ENCODE measurements around the gene TANGO6.
A peak's percentile ranks its signal among the peaks of the same experiment; 100 is the strongest.
"Not testable (repeated sequence)": the region's sequence is repeated elsewhere in the genome, so short reads cannot be mapped to it uniquely, and the experiment has no call there.

Gene TANGO6

DNA sequence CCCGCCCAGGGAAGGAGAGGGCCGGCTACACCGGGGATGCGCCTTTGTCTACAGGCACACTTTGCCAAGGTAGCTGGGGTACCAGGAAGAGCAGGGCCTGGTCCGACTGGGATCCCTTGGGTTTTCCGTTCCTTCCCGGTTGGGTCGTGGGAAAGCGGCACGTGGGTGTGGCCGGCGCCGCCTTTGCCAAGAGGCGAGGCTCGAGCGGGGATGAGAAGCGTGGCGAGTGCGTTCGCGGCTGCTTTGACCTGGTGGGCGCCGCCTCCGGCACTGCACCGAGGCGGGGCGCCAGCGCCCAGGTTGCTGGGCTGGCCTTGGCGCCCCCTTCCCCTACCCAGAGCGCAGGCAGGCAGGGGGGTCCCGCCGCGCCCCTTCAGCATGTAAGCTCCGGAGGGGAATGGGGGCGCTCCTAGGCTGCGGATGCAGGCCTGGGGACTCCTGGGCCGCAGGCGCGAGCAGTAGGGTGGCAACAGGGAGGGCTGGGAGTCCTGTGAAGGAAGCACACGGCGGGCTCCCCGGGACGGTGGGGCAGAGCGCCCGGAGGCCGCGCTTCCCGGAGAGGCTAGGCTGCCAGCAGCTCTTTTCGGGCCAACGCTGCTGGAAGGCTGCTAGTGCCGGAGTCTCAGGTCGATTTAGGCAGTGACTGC is 264.1 kb downstream of the TANGO6 start:
- DNase-seq, result peak; percentile 56

- DNase-seq, result peak; percentile 33
Measured at GRCh38 chr16:69108064-69108904, 265.0 kb downstream of the TANGO6 start.

- no peak for DNase-seq
Measured at GRCh38 chr16:69108905-69109252, 265.5 kb downstream of the TANGO6 start.

- no peak for DNase-seq
Measured at GRCh38 chr16:69109486-69110270, 266.3 kb downstream of the TANGO6 start.

DNA sequence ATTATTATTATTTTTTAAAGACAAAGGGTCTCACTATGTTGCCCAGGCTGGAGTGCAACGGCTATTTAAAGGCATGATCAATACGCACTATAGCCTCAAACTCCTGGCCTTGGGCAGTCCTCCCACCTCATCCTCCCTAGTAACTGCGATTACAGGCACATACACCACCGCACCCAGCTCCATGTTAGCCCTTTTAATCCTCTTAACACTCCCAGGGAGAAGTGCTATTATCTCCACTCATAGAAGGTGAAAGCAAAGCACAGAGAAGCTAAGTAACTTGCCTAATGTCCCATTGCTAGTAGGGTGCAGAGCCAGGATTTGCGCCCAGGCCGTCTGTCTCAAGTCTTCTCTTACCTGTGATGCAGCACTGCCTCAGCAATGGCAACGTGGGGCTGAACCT is 267.1 kb downstream of the TANGO6 start:
- no peak for DNase-seq

- no peak for DNase-seq
Measured at GRCh38 chr16:69111216-69111875, 268.0 kb downstream of the TANGO6 start.

DNA sequence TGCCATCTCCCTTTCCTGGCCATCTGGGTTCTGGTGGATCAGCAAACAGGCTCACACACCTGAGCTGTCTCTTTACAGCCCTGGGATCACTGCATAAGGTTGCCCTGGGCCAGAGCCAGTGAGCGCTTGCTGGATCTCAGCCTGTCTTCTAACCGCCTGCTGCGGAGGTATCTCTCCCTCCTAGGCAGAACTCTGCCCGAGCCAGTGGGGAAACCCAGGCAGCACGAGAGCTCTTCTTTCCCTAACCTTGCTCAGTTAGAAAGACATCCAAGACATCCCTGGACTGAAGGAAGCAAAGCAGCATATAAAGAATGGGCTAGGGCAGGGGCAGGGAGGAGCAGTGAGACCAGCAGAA is 268.5 kb downstream of the TANGO6 start:
- DNase-seq, result no peak

- DNase-seq, result peak; percentile 62
Measured at GRCh38 chr16:69112285-69113129, 269.2 kb downstream of the TANGO6 start.

- DNase-seq, result no peak
Measured at GRCh38 chr16:69113216-69113615, 269.9 kb downstream of the TANGO6 start.

GRCh38 chr16:69114346-69114975 is 271.1 kb downstream of the TANGO6 start:
- DNase-seq, result no peak

GRCh38 chr16:69114976-69115355 is 271.6 kb downstream of the TANGO6 start:
- no peak for DNase-seq

- DNase-seq, result no peak
Measured at GRCh38 chr16:69115361-69115760, 272.0 kb downstream of the TANGO6 start.

- DNase-seq, result no peak
Measured at GRCh38 chr16:69115837-69116236, 272.5 kb downstream of the TANGO6 start.

DNA sequence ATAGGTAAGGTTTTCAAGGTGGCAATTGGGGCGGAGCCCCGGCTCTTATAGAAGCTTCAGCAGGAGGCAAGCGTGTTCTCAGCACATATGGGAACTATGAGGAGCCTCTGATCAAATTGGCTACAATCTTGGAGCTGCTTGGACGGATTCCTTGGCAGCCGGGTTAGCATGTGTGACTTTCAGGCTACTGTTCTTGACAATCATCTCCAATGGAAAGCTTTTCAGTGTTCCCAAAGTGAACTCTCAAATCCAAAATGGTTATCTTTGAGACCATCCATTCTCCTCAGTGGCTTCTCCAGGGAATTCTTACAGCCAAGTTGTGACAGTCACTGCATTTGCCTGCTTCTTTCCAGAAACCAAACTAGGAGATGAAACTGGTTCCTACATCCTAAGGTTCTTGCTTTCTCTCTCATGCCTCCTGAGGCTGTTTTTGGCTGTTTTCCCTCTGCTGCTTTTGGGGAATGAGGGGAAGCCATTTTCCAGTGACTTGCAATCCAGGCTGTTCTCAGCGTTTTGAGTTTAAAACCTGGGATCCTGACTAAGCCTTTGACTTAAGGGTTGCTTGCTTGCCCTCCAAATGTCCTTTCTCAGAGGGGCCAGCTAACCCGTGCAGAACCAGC is 273.0 kb downstream of the TANGO6 start:
- DNase-seq, result no peak

- no peak for DNase-seq
Measured at GRCh38 chr16:69116906-69117305, 273.6 kb downstream of the TANGO6 start.

DNA sequence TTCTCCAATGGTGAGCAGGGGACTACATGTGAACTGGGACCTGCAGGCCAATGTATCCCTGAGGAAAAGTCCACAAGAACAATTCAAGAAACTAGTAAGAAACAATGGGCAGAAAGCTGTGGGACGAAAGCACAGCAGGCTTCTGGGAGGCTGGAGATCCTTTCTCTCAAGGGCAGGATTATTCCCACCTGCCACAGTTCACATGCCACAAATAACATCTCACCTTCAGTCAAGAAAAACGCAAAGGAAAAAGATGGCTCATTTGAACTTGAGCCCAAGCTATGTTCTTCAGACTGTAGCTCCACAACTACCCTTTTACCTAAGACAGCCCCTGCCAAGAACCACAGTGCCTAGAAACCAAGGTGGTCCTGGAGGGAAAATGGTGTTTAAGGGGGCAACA is 275.1 kb downstream of the TANGO6 start:
- no peak for DNase-seq

GRCh38 chr16:69118994-69119393 is 275.7 kb downstream of the TANGO6 start:
- DNase-seq, result no peak

DNA sequence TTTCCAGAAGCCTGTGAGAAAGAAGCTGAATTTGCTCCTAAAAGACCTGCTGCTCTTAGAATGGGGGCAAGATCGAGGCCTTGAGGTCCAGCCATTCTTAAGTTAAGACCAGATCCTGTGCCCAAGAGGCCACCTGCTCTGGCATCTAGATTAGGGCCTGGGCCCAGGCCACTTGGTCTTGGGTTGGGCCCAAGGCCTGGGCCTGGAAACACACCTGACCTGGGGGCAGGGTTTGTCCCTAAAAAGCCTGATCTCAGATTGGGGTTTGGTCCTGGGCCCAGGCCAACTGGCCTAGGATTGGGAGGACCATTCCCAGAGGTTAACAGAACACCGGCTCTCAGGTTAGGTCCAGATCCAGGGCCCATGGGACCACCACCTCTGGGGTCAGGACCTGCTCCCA is 276.2 kb downstream of the TANGO6 start:
- DNase-seq, result no peak

GRCh38 chr16:69120096-69120664 is 276.8 kb downstream of the TANGO6 start:
- DNase-seq, result no peak

GRCh38 chr16:69123910-69124309 is 280.6 kb downstream of the TANGO6 start:
- DNase-seq, result peak; percentile 90

DNA sequence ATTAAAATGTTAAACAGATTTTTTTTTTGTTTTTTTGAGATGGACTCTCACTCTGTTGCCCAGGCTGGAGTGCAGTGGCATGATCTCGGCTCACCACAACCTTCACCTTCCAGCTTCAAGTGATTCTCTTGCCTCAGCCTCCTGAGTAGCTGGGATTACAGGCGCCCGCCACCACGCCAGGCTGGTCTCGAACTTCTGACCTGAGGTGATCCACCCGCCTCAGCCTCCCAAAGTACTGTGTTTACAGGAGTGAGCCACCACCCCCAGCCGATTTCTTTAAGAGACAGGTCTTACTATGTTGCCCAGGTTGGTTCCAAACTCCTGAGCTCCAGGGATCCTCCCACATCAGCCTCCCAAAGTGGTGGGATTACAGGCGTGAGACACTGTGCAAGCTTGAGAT is 281.1 kb downstream of the TANGO6 start:
- DNase-seq, result not testable (repeated sequence)

Measured in eye (tissue), 1 donor.